ENCODE results near the gene PHAX.
"Not testable (repeated sequence)": the region's sequence is repeated elsewhere in the genome, so short reads cannot be mapped to it uniquely, and the experiment has no call there.

DNA sequence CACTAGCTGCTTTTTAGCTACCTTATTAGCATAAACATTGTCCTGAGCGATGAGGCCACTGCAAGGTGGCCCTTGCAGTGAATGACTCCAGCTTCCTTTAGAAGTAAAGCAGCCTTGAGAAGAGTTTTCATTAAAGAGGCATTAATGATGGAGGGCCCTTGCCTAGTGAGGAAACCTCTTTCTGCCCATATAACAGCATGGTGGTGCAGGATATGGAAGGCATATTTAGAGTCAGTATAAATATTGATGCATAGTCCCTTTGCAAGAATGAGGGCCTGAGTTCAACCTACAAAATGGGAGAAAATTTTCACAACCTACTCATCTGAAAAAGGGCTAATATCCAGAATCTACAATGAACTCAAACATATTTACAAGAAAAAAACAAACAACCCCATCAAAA lies 69.4 kb downstream of the PHAX start:
- TF ChIP-seq, protein P1, sequence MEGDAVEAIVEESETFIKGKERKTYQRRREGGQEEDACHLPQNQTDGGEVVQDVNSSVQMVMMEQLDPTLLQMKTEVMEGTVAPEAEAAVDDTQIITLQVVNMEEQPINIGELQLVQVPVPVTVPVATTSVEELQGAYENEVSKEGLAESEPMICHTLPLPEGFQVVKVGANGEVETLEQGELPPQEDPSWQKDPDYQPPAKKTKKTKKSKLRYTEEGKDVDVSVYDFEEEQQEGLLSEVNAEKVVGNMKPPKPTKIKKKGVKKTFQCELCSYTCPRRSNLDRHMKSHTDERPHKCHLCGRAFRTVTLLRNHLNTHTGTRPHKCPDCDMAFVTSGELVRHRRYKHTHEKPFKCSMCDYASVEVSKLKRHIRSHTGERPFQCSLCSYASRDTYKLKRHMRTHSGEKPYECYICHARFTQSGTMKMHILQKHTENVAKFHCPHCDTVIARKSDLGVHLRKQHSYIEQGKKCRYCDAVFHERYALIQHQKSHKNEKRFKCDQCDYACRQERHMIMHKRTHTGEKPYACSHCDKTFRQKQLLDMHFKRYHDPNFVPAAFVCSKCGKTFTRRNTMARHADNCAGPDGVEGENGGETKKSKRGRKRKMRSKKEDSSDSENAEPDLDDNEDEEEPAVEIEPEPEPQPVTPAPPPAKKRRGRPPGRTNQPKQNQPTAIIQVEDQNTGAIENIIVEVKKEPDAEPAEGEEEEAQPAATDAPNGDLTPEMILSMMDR (IDR thresholded peaks at IDR 0.05) = not testable (repeated sequence)
- not testable (repeated sequence) for TF ChIP-seq POLR2AphosphoS5, POLR2A (IDR thresholded peaks at IDR 0.05)

All from suprapubic skin (tissue), 4 donors.